SKM-1 (cell line): ENCODE measurements around the gene RNU6-1.

Experiments used
- DNase-seq: peaks from one replicate; lab custom pipeline; 2025; ENCODE audit not compliant: unreplicated experiment; lab: John Stamatoyannopoulos, UW

RNU6-1 gene

GRCh38 chr15:67839929-67840748 lies at the start of gene RNU6-1:
Gene RNU6-1, minus strand, starts transcription at chr15:67840045.
- DNase-seq, result peak; percentile 93

- DNase-seq, result no peak
Measured at GRCh38 chr15:67887776-67888175, 47.9 kb upstream of the RNU6-1 start.

GRCh38 chr15:67885861-67886260 lies 46.0 kb upstream of the RNU6-1 start:
- DNase-seq, result no peak

- DNase-seq, result no peak
Measured at GRCh38 chr15:67885175-67885523, 45.3 kb upstream of the RNU6-1 start.

- DNase-seq, result peak; percentile 74
Measured at GRCh38 chr15:67884514-67885174, 44.8 kb upstream of the RNU6-1 start.

- no peak for DNase-seq
Measured at GRCh38 chr15:67884009-67884408, 44.2 kb upstream of the RNU6-1 start.

- no peak for DNase-seq
Measured at GRCh38 chr15:67883234-67883773, 43.5 kb upstream of the RNU6-1 start.

GRCh38 chr15:67882487-67883233 lies 42.8 kb upstream of the RNU6-1 start:
- peak; percentile 87 for DNase-seq

GRCh38 chr15:67880651-67881182 lies 40.9 kb upstream of the RNU6-1 start:
- DNase-seq, result peak; percentile 77

GRCh38 chr15:67879440-67880129 lies 39.7 kb upstream of the RNU6-1 start:
- peak; percentile 17 for DNase-seq

GRCh38 chr15:67878712-67879206 lies 38.9 kb upstream of the RNU6-1 start:
- DNase-seq, result no peak

GRCh38 chr15:67873777-67874176 lies 33.9 kb upstream of the RNU6-1 start:
- no peak for DNase-seq

GRCh38 chr15:67870868-67871408 lies 31.1 kb upstream of the RNU6-1 start:
- DNase-seq, result no peak

- DNase-seq, result no peak
Measured at GRCh38 chr15:67869701-67870100, 29.9 kb upstream of the RNU6-1 start.

GRCh38 chr15:67865766-67866165 lies 25.9 kb upstream of the RNU6-1 start:
- DNase-seq, result no peak

- no peak for DNase-seq
Measured at GRCh38 chr15:67865331-67865730, 25.5 kb upstream of the RNU6-1 start.

GRCh38 chr15:67863442-67863987 lies 23.7 kb upstream of the RNU6-1 start:
- peak; percentile 27 for DNase-seq

GRCh38 chr15:67862750-67863441 lies 23.1 kb upstream of the RNU6-1 start:
- no peak for DNase-seq

- no peak for DNase-seq
Measured at GRCh38 chr15:67861983-67862382, 22.1 kb upstream of the RNU6-1 start.
